Heart left ventricle (tissue), 16 donors: ENCODE measurements around the gene SET. TPM values are rescaled to one million over a fixed set of nuclear protein-coding genes. Genes with fewer than 3 reads are reported as not detected.

Experiments used
- ATAC-seq, 4 donors: fragments of 200-7000 bp; cut with Tn5 transposase; one replicate each; pipeline ENCODE4 v1.9.1; 2020 to 2022; ENCODE audit warnings: moderate library complexity in 4 of 4, mild to moderate bottlenecking in 3 of 4, moderate number of reproducible peaks in 1 of 4
- DNase-seq, 5 donors: peaks; one replicate each; pipeline ENCODE4 v3.0.0-alpha.2; 2020
- H3K27ac ChIP-seq, 12 donors: fragments of 200-600 bp; sonication (generic) in 4 of 12; one replicate each; pipeline versions ENCODE4 v1.5.0 to v1.8.0; 2016 to 2022; ENCODE audit warnings: mild to moderate bottlenecking in 2 of 12
- H3K27me3 ChIP-seq, 9 donors: fragments of 200-600 bp; sonication (generic) in 2 of 9; one replicate each; pipeline versions ENCODE4 v1.5.1 to v1.8.0; 2016 to 2022; ENCODE audit warnings: mild to moderate bottlenecking in 3 of 9
- H3K36me3 ChIP-seq, 9 donors: fragments of 200-600 bp; sonication (generic) in 2 of 9; one replicate each; pipeline versions ENCODE4 v1.5.0 to v1.8.0; 2018 to 2022; ENCODE audit warnings: mild to moderate bottlenecking in 2 of 9
- H3K4me1 ChIP-seq, 12 donors: fragments of 200-600 bp; sonication (generic) in 4 of 12; one replicate each; pipeline versions ENCODE4 v1.5.0 to v1.8.0; 2016 to 2022; ENCODE audit warnings: mild to moderate bottlenecking in 3 of 12
- H3K4me3 ChIP-seq, 12 donors: fragments of 200-600 bp; sonication (generic) in 4 of 12; one replicate each; pipeline versions ENCODE4 v1.5.0 to v1.8.0; 2017 to 2022; ENCODE audit warnings: mild to moderate bottlenecking in 9 of 12, moderate library complexity in 4 of 12
- H3K9me3 ChIP-seq, 12 donors: fragments of 200-600 bp; sonication (generic) in 4 of 12; one replicate each; pipeline versions ENCODE4 v1.5.0 to v1.8.0; 2016 to 2022; ENCODE audit warnings: mild to moderate bottlenecking in 1 of 12
- POLR2A ChIP-seq, 2 donors: fragments of 450-650 bp; IDR thresholded peaks; one replicate each; pipeline ENCODE4 v1.6.1; 2017; ENCODE audit warnings: antibody characterized with exemption in 2 of 2, mild to moderate bottlenecking in 2 of 2, moderate library complexity in 2 of 2
- WGBS, 4 donors: extraction: QIAGEN DNeasy Blood & Tissue Kit in 2 of 4; methylation state at CpG; one replicate each; pipeline versions ENCODE4 v1.1.5 to v1.1.7; 2013 to 2018; 5-methylcytosine and 5-hydroxymethylcytosine counted together
- intact Hi-C, 10 donors: fragments of 100-400 bp; cut with DNase I; formaldehyde crosslinking; loops; one replicate each; pipeline versions ENCODE4 v1.11.1 to v1.14.2; 2022
- polyA plus RNA-seq, 2 donors: library from polyadenylated mRNA; stranded (reverse); fragments of 200-250 nt; gene quantifications; one replicate each; pipeline ENCODE4 v1.2.3, GENCODE V29; 2013
- total RNA-seq, 9 donors: library from RNA; depleted of rRNA in 2 of 9; stranded (reverse); fragments of >200 nt in 2 of 9; fragmentation: NEBNext Ultra II Directional in 3 of 9; extraction: Animal tissue kit (Norgen Biotek cat#: 25700) in 3 of 9; gene quantifications; one replicate each; pipeline versions ENCODE4 v1.1.0 to v1.2.4, GENCODE V29; 2016 to 2023
- TF ChIP-seq, protein P1 (sequence below), 12 donors: fragments of 200-600 bp; sonication (generic) in 4 of 12; IDR thresholded peaks; one replicate each; pipeline versions ENCODE4 v1.5.0 to v1.8.0; 2018 to 2022; ENCODE audit warnings: antibody characterized with exemption in 12 of 12, mild to moderate bottlenecking in 5 of 12
- donor health status: ischemic (EF 13 %, LVEDD 7.1; RV severe dilation, severe dysfunction).
- donor health status: healthy with polysubstance abuse.
- donor health status: DM: no; HTN: yes; CAD: no.
- donor health status: DM: no; HTN: no; CAD: no.
- donor health status: ischemic (EF 25% LVEDD 6.9; RV normal size, moderate dysfunction).
- donor health status: ischemic (EF 25% LVEDD 5.7; RV mildly dilated, moderate dysfunction).
- donor health status: healthy.
- donor health status: DM: yes; HTN: yes; CAD: no.
- donor health status: ischemic (EF 35%, LVEDD 5.7; RV mildly dilated, moderate dysfunction).
- donor health status: nonischemic (EF 11% LVEDD 7.7; RV severe dilation, severe dysfunction).
- donor health status: DM: yes; HTN: yes; CAD: no.
- donor health status: PGD.
- donor health status: ischemic (EF 29% LVEDD 5.4; RV normal size, mild dysfunction).
- donor health status: nonischemic (EF 23%, LVEDD 6.1; RV moderate dilation, normal function).

Gene SET
- total and polyA plus RNA-seq, 11 donors, result 67.6 to 240 (median 203) TPM

- TF ChIP-seq POLR2A (IDR thresholded peaks at IDR 0.05), result no peak
- TF ChIP-seq, protein P1, sequence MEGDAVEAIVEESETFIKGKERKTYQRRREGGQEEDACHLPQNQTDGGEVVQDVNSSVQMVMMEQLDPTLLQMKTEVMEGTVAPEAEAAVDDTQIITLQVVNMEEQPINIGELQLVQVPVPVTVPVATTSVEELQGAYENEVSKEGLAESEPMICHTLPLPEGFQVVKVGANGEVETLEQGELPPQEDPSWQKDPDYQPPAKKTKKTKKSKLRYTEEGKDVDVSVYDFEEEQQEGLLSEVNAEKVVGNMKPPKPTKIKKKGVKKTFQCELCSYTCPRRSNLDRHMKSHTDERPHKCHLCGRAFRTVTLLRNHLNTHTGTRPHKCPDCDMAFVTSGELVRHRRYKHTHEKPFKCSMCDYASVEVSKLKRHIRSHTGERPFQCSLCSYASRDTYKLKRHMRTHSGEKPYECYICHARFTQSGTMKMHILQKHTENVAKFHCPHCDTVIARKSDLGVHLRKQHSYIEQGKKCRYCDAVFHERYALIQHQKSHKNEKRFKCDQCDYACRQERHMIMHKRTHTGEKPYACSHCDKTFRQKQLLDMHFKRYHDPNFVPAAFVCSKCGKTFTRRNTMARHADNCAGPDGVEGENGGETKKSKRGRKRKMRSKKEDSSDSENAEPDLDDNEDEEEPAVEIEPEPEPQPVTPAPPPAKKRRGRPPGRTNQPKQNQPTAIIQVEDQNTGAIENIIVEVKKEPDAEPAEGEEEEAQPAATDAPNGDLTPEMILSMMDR (IDR thresholded peaks at IDR 0.05), result no peak
These were observed 19.2 kb upstream of the SET start for GRCh38 chr9:128669786-128670185.

GRCh38 chr9:128675382-128675781, 13.6 kb upstream of the SET start:
- Histone ChIP-seq H3K27me3 (no peaks in the 10 kb centered on the region), H3K36me3 (no peaks in the 10 kb centered on the region), H3K4me3 (no peak overlapping the region), H3K9me3 (no peaks in the 10 kb centered on the region), H3K4me1 (no peaks in the 10 kb centered on the region), H3K27ac (no peak overlapping the region)
- DNase-seq (peak in 1 of 5 donors; percentile 13), ATAC-seq (no peak)
- TF ChIP-seq, protein P1 (IDR thresholded peaks at IDR 0.05), result no peak
- TF ChIP-seq POLR2A (IDR thresholded peaks at IDR 0.05), result no peak
- WGBS, 4 donors, result 91 to 98% (median 96%) methylated on average over 4 of the region's 4 CpGs
- intact Hi-C loops, result no loop called here

More at GRCh38 chr9:128669786-128670185, 19.2 kb upstream of the SET start:
- Histone ChIP-seq H3K36me3 (no peaks in the 10 kb centered on the region), H3K9me3 (no peaks in the 10 kb centered on the region), H3K4me3 (no peak overlapping the region), H3K4me1 (no peaks in the 10 kb centered on the region), H3K27ac (no peak overlapping the region), H3K27me3 (no peaks in the 10 kb centered on the region)
- 89 to 97% (median 94%) methylated on average over 6 of the region's 6 CpGs for WGBS, 4 donors
- DNase-seq, result no peak
- intact Hi-C loops, result no loop called here
- ATAC-seq, result no peak

DNA sequence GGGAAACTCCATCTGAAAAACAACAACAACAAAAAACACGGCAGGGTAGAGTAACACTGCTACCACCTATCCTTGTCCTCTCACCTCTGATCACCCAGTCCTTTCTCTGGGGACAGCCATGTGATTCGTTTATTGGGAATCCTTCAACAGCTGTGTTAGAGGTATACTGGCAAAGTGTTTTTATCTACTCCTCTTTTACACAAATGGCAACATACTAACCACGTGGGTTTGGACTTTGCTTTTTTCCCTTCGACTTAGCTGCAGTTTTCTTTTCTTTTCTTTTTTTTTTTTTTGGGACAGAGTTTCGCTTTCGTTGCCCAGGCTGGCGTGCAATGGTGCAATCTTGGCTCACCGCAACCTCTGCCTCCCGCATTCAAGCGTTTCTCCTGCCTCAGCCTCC, 11.2 kb upstream of the SET start:
- H3K4me3 ChIP-seq, result no peak overlapping the region
- H3K36me3 ChIP-seq, result no peaks in the 10 kb centered on the region
- no peaks in the 10 kb centered on the region for H3K4me1 ChIP-seq
- peak in 1 of 5 donors; percentile 7 for DNase-seq
- no peak overlapping the region for H3K27ac ChIP-seq
- H3K9me3 ChIP-seq, result no peaks in the 10 kb centered on the region
- intact Hi-C loops, result no loop called here
- H3K27me3 ChIP-seq, result no peaks in the 10 kb centered on the region
- TF ChIP-seq, protein P1 (IDR thresholded peaks at IDR 0.05), result no peak
- TF ChIP-seq POLR2A (IDR thresholded peaks at IDR 0.05), result no peak
- WGBS, 4 donors, result 87 to 88% (median 88%) methylated on average over 10 of the region's 10 CpGs
- no peak for ATAC-seq

DNA sequence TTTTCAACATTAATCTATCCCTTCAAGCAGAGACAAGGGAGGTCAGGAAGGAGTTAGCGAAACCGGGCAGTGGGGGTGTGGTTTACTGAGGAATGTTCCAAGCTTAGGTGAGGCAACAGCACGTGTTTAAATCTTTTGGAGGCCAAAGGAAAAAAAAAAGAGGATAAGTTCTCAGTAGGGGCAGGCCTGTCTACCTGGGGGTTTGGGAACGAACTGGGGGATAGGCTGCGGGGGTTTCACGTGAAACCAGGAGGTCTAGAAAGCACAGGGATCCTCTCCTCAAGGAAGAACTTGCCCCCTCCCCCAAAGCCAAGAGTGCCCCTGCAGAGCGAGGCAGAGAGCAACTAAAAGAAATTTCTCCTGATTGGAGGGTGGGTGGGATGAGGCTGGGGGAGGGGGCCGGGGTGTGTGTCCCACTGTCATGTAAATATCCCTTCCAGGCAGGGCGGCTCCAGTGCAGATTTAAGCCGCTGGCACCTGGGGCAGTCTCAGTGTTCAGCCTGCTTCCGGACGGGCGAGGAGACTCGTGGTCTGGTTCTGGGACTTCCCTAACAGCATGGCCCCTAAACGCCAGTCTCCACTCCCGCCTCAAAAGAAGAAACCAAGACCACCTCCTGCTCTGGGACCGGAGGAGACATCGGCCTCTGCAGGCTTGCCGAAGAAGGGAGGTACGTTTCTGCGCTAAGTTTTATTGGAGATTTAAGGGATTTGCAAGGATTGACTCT, 5.5 kb upstream of the SET start:
- H3K27me3 ChIP-seq, result no peaks in the 10 kb centered on the region
- no peaks in the 10 kb centered on the region for H3K36me3 ChIP-seq
- H3K4me1 ChIP-seq, result peaks cover 0 to 44% (median 19%) of the 10 kb centered on the region in 12 donors
- WGBS, 4 donors, result 10 to 15% (median 12%) methylated on average over 19 to 21 of the region's 21 CpGs
- H3K27ac ChIP-seq, result peak overlapping the region in 11 of 12 donors; percentile 18 to 92 (median 67)
- H3K9me3 ChIP-seq, result no peaks in the 10 kb centered on the region
- DNase-seq (peak; percentile 33 to 72 (median 48)), ATAC-seq (peak; percentile 16 to 62 (median 51))
- TF ChIP-seq, protein P1 (IDR thresholded peaks at IDR 0.05), result no peak
- no peak for TF ChIP-seq POLR2A (IDR thresholded peaks at IDR 0.05)
- peak overlapping the region; percentile 17 to 70 (median 58) for H3K4me3 ChIP-seq
- intact Hi-C loops, result loop anchor here in 2 of 10 donors (2.0 to 10.0 kb wide), 2 partner anchors 27 to 49 kb away; partner anchors contain the start of gene DYNC2I2 (in 1 of the 2)
